Neural progenitor cell (in vitro differentiated cells): ENCODE measurements around the gene NOVA2. TPM values are rescaled to one million over a fixed set of nuclear protein-coding genes. Genes with fewer than 3 reads are reported as not detected.

Experiments
- DNase-seq: peaks from one replicate; pipeline ENCODE4 v3.0.0-alpha.2; 2016; ENCODE audit warnings: low spot score
- H2AFZ ChIP-seq: fragments of 200-600 bp; sonication (generic); replicated peaks from 2 replicates; pipeline ENCODE4 v1.6.1; 2016; ENCODE audit warnings: antibody characterized with exemption
- H3F3A ChIP-seq: fragments of 200-600 bp; sonication (generic); 2 replicates; pipeline ENCODE4 v1.6.1; 2016; ENCODE audit warnings: antibody characterized with exemption, low read depth
- H3K27ac ChIP-seq: fragments of 200-600 bp; sonication (generic); 2 replicates; pipeline ENCODE4 v1.5.1; 2016; ENCODE audit warnings: mild to moderate bottlenecking
- H3K27me3 ChIP-seq: fragments of 200-600 bp; sonication (generic); 2 replicates; pipeline ENCODE4 v1.6.1; 2016; ENCODE audit warnings: mild to moderate bottlenecking, moderate library complexity
- H3K36me3 ChIP-seq: fragments of 200-600 bp; sonication (generic); 2 replicates; pipeline ENCODE4 v1.5.1; 2016
- H3K4me1 ChIP-seq: fragments of 200-600 bp; sonication (generic); 2 replicates; pipeline ENCODE4 v1.6.1; 2016; ENCODE audit warnings: mixed run types
- H3K4me2 ChIP-seq: fragments of 200-600 bp; sonication (generic); 2 replicates; pipeline ENCODE4 v1.6.1; 2016
- H3K4me3 ChIP-seq: fragments of 200-600 bp; sonication (generic); 2 replicates; pipeline ENCODE4 v1.5.1; 2016
- H3K79me2 ChIP-seq: fragments of 200-600 bp; sonication (generic); 2 replicates; pipeline ENCODE4 v1.6.1; 2016; ENCODE audit warnings: low read depth
- H3K9ac ChIP-seq: fragments of 200-600 bp; sonication (generic); 2 replicates; pipeline ENCODE4 v1.6.1; 2016
- H3K9me3 ChIP-seq: fragments of 200-600 bp; sonication (generic); 2 replicates; pipeline ENCODE4 v1.5.1; 2016; ENCODE audit warnings: low read depth
- H4K20me1 ChIP-seq: fragments of 200-600 bp; sonication (generic); 2 replicates; pipeline ENCODE4 v1.6.1; 2016; ENCODE audit warnings: low read depth
- H3K27ac Mint-ChIP-seq: 3 replicates; pipeline ENCODE4 v1.8.0; 2021; ENCODE audit warnings: mixed read lengths
- H3K27me3 Mint-ChIP-seq: 2 replicates; pipeline ENCODE4 v1.8.0; 2022; ENCODE audit warnings: low read depth, mild to moderate bottlenecking, inconsistent platforms, moderate library complexity, mixed read lengths; ENCODE audit not compliant: insufficient read depth
- H3K36me3 Mint-ChIP-seq: 3 replicates; pipeline ENCODE4 v1.8.0; 2021; ENCODE audit warnings: mixed read lengths
- H3K4me1 Mint-ChIP-seq: 3 replicates; pipeline ENCODE4 v1.8.0; 2021; ENCODE audit warnings: mixed read lengths
- H3K4me3 Mint-ChIP-seq: 3 replicates; pipeline ENCODE4 v1.8.0; 2021; ENCODE audit warnings: mild to moderate bottlenecking, moderate library complexity, mixed read lengths
- H3K9me3 Mint-ChIP-seq: 3 replicates; pipeline ENCODE4 v1.8.0; 2020; ENCODE audit warnings: mixed read lengths
- CTCF ChIP-seq: fragments of 200-600 bp; sonication (generic); IDR thresholded peaks from 2 replicates; pipeline ENCODE4 v1.5.1; 2017; ENCODE audit warnings: antibody characterized with exemption, mild to moderate bottlenecking
- EZH2 ChIP-seq: fragments of 200-600 bp; sonication (generic); IDR thresholded peaks from 2 replicates; pipeline ENCODE4 v1.6.1; 2017; ENCODE audit warnings: antibody characterized with exemption, mild to moderate bottlenecking, moderate library complexity
- EZH2phosphoT487 ChIP-seq: fragments of 200-600 bp; sonication (generic); IDR thresholded peaks from 2 replicates; pipeline ENCODE4 v1.6.1; 2017; ENCODE audit warnings: antibody characterized with exemption
- total RNA-seq: library from RNA; depleted of rRNA; stranded (reverse); fragments of >200 nt; gene quantifications from 2 replicates; pipeline ENCODE4 v1.2.3, GENCODE V29; 2015; ENCODE audit warnings: low replicate concordance

Gene NOVA2
- total RNA-seq, 1 donor from 2014 or later = 3.9 TPM

- Mint-ChIP-seq H3K9me3 (peaks cover 6% of the 10 kb centered on the region), H3K36me3 (peaks cover 4% of the 10 kb centered on the region), H3K4me3 (no peak overlapping the region), H3K4me1 (no peaks in the 10 kb centered on the region), H3K27me3 (peaks cover 2% of the 10 kb centered on the region), H3K27ac (no peak overlapping the region)
- no peak for DNase-seq
- no peak overlapping the region for H3K4me3 ChIP-seq
- H3K4me2 ChIP-seq = no peak overlapping the region
- H3K36me3 ChIP-seq = no peaks in the 10 kb centered on the region
- H3K27ac ChIP-seq = no peak overlapping the region
- no peaks in the 10 kb centered on the region for H3K9me3 ChIP-seq
- H3F3A ChIP-seq = no peaks in the 10 kb centered on the region
- H2AFZ ChIP-seq = no peak overlapping the region
- H3K79me2 ChIP-seq = no peaks in the 10 kb centered on the region
- TF ChIP-seq EZH2 (no peak), CTCF (no peak), EZH2phosphoT487 (no peak)
- H3K9ac ChIP-seq = no peak overlapping the region
- peaks cover 9% of the 10 kb centered on the region for H4K20me1 ChIP-seq
- H3K4me1 ChIP-seq = no peaks in the 10 kb centered on the region
- H3K27me3 ChIP-seq = no peaks in the 10 kb centered on the region
These were observed 48.4 kb upstream of the NOVA2 start for GRCh38 chr19:46022061-46022430.

- Histone ChIP-seq H3K36me3 (no peaks in the 10 kb centered on the region), H3K27me3 (peaks cover 2% of the 10 kb centered on the region), H3K4me2 (no peak overlapping the region), H3K4me1 (peaks cover under 1% of the 10 kb centered on the region), H3K27ac (no peak overlapping the region), H3F3A (no peaks in the 10 kb centered on the region), H3K4me3 (no peak overlapping the region), H3K79me2 (no peaks in the 10 kb centered on the region), H4K20me1 (peaks cover 12% of the 10 kb centered on the region), H3K9ac (no peak overlapping the region), H3K9me3 (no peaks in the 10 kb centered on the region), H2AFZ (no peak overlapping the region)
- peaks cover 3% of the 10 kb centered on the region for H3K27me3 Mint-ChIP-seq
- peaks cover 4% of the 10 kb centered on the region for H3K36me3 Mint-ChIP-seq
- H3K4me3 Mint-ChIP-seq = no peak overlapping the region
- H3K4me1 Mint-ChIP-seq = no peaks in the 10 kb centered on the region
- TF ChIP-seq CTCF (no peak), EZH2phosphoT487 (no peak), EZH2 (no peak)
- H3K27ac Mint-ChIP-seq = peak overlapping the region; percentile 25
- DNase-seq = no peak
- peaks cover 5% of the 10 kb centered on the region for H3K9me3 Mint-ChIP-seq
These were observed 47.9 kb upstream of the NOVA2 start for GRCh38 chr19:46021531-46022041.

- H4K20me1 ChIP-seq = peaks cover 20% of the 10 kb centered on the region
- no peak for DNase-seq
- peak overlapping the region; percentile 34 for H3K27ac Mint-ChIP-seq
- peaks cover 4% of the 10 kb centered on the region for H3K36me3 Mint-ChIP-seq
- H3K9me3 ChIP-seq = no peaks in the 10 kb centered on the region
- H3K4me1 Mint-ChIP-seq = peaks cover 4% of the 10 kb centered on the region
- TF ChIP-seq CTCF = no peak
- TF ChIP-seq EZH2phosphoT487 = no peak
- no peak for TF ChIP-seq EZH2
- peaks cover 8% of the 10 kb centered on the region for H3K27me3 Mint-ChIP-seq
- H3K4me2 ChIP-seq = no peak overlapping the region
- H3K9me3 Mint-ChIP-seq = peaks cover 2% of the 10 kb centered on the region
- H3K79me2 ChIP-seq = no peaks in the 10 kb centered on the region
- H3K9ac ChIP-seq = no peak overlapping the region
- H3K4me1 ChIP-seq = peaks cover 6% of the 10 kb centered on the region
- H3K36me3 ChIP-seq = no peaks in the 10 kb centered on the region
- H3K27me3 ChIP-seq = peaks cover 10% of the 10 kb centered on the region
- peaks cover 7% of the 10 kb centered on the region for H3F3A ChIP-seq
- no peak overlapping the region for H3K27ac ChIP-seq
- no peak overlapping the region for H3K4me3 ChIP-seq
- no peak overlapping the region for H3K4me3 Mint-ChIP-seq
- no peak overlapping the region for H2AFZ ChIP-seq
These were observed 47.1 kb upstream of the NOVA2 start for GRCh38 chr19:46020819-46021125.
